ENCODE data around the gene LGALS14.

LGALS14 gene

GRCh38 chr19:39733841-39734240 lies 29.6 kb downstream of the LGALS14 start:
- Histone ChIP-seq H3K27ac (ENCODE audit: extremely low read depth, low read depth, low read length) (no peak overlapping the region), H3K9me3 (ENCODE audit: control insufficient read depth, insufficient read depth, low read depth, low read length) (no peaks in the 10 kb centered on the region), H3K4me1 (ENCODE audit: control insufficient read depth, insufficient read depth, low read length) (no peaks in the 10 kb centered on the region), H3K4me3 (ENCODE audit: low read depth, low read length) (no peak overlapping the region), H3K36me3 (ENCODE audit: control insufficient read depth in 2 of 2, insufficient read depth in 1 of 2, low read length in 2 of 2) (no peaks in the 10 kb centered on the region)
- ChIA-PET POLR2A (no interaction called here), CTCF (interaction anchor here (0.6 to 1.1 kb wide), 3 partner anchors 17 to 34 kb away, joined by 3 read pairs; no protein-coding TSS in a partner anchor)
- TF ChIP-seq ZNF513 (tag by site-specific recombination; IDR thresholded peaks at IDR 0.05) (no peak), SCRT2 (tag by site-specific recombination; IDR thresholded peaks at IDR 0.05) (peak; percentile 96), SCRT1 (tag by site-specific recombination; IDR thresholded peaks at IDR 0.05; ENCODE audit: borderline replicate concordance) (peak; percentile 97)

GRCh38 chr19:39735688-39736087 lies 31.4 kb downstream of the LGALS14 start:
- TF ChIP-seq KLF17 (tag by site-specific recombination; IDR thresholded peaks at IDR 0.05) (no peak), ZNF624 (tag by site-specific recombination; IDR thresholded peaks at IDR 0.05) (no peak), ZBTB48 (tag by site-specific recombination; IDR thresholded peaks at IDR 0.05) (no peak), ZNF580 (tag by site-specific recombination; IDR thresholded peaks at IDR 0.05) (no peak), ZXDB (tag by site-specific recombination; IDR thresholded peaks at IDR 0.05) (no peak), HOXC10 (CRISPR knock-in tag; IDR thresholded peaks at IDR 0.05) (no peak), ZNF561 (tag by site-specific recombination; IDR thresholded peaks at IDR 0.05; ENCODE audit: borderline replicate concordance) (no peak), ZNF423 (tag by site-specific recombination; IDR thresholded peaks at IDR 0.05) (no peak), ZBTB21 (tag by site-specific recombination; IDR thresholded peaks at IDR 0.05) (no peak), ZFP69B (tag by site-specific recombination; IDR thresholded peaks at IDR 0.05) (no peak), ZNF513 (tag by site-specific recombination; IDR thresholded peaks at IDR 0.05) (no peak), ZSCAN18 (tag by site-specific recombination; IDR thresholded peaks at IDR 0.05) (no peak), IKZF3 (tag by site-specific recombination; IDR thresholded peaks at IDR 0.05) (no peak), ZFHX2 (tag by site-specific recombination; conservative IDR thresholded peaks at IDR 0.05) (no peak), ZNF350 (tag by site-specific recombination; IDR thresholded peaks at IDR 0.05) (no peak), ZNF146 (tag by site-specific recombination; IDR thresholded peaks at IDR 0.05) (no peak), REST (tag by site-specific recombination; IDR thresholded peaks at IDR 0.05) (no peak), ZNF529 (tag by site-specific recombination; IDR thresholded peaks at IDR 0.05; ENCODE audit: insufficient replicate concordance) (no peak), ZFP37 (tag by site-specific recombination; IDR thresholded peaks at IDR 0.05) (no peak), SETDB1 (IDR thresholded peaks at IDR 0.05; ENCODE audit: insufficient read length, low read length) (no peak)
- CTCF ChIA-PET: no interaction called here
- Histone ChIP-seq H3K36me3 (ENCODE audit: control insufficient read depth in 2 of 2, insufficient read depth in 1 of 2, low read length in 2 of 2) (no peaks in the 10 kb centered on the region), H3K9me3 (ENCODE audit: control insufficient read depth, insufficient read depth, low read depth, low read length) (no peaks in the 10 kb centered on the region; the same call in 1 of the 2 replicates), H3K27ac (ENCODE audit: extremely low read depth, low read depth, low read length) (no peak overlapping the region), H3K4me3 (ENCODE audit: low read depth, low read length) (no peak overlapping the region), H3K4me1 (ENCODE audit: control insufficient read depth, insufficient read depth, low read length) (no peaks in the 10 kb centered on the region)
- POLR2A ChIA-PET: no interaction called here

Data from HEK293 (cell line).